Spinal cord (tissue), 10 donors: ENCODE measurements around the gene GIT2. TPM values are rescaled to one million over a fixed set of nuclear protein-coding genes. Genes with fewer than 3 reads are reported as not detected.
"Not testable (repeated sequence)": the region's sequence is repeated elsewhere in the genome, so short reads cannot be mapped to it uniquely, and the experiment has no call there.

ENCODE experiments used
- DNase-seq, 6 donors: peaks; one replicate each; pipeline versions ENCODE4 v3.0.0 to v3.0.0-alpha.2; 2013 to 2015; ENCODE audit warnings: low spot score in 6 of 6, low read depth in 4 of 6
- H3K27ac ChIP-seq: one replicate; pipeline ENCODE4 v1.5.1; 2013; ENCODE audit warnings: low read depth, low read length, control low read depth
- H3K27me3 ChIP-seq: one replicate; pipeline ENCODE4 v1.6.1; 2013; ENCODE audit warnings: low read length; ENCODE audit not compliant: control insufficient read depth, insufficient read depth
- H3K36me3 ChIP-seq: one replicate; pipeline ENCODE4 v1.6.1; 2013; ENCODE audit warnings: low read length; ENCODE audit not compliant: control insufficient read depth, insufficient read depth
- H3K4me1 ChIP-seq: one replicate; pipeline ENCODE4 v1.6.1; 2013; ENCODE audit warnings: low read length; ENCODE audit not compliant: control insufficient read depth, insufficient read depth
- H3K4me3 ChIP-seq: one replicate; pipeline ENCODE4 v1.5.1; 2013; ENCODE audit warnings: low read depth, low read length, control low read depth
- H3K9me3 ChIP-seq: one replicate; pipeline ENCODE4 v1.6.1; 2013; ENCODE audit warnings: low read length; ENCODE audit not compliant: control insufficient read depth, insufficient read depth
- WGBS: methylation state at CpG from one replicate; pipeline ENCODE4 v1.1.5; 2013; ENCODE audit warnings: missing lambda C conversion rate; ENCODE audit not compliant: insufficient coverage; 5-methylcytosine and 5-hydroxymethylcytosine counted together
- polyA plus RNA-seq, 2 donors: library from polyadenylated mRNA; unstranded; fragments of 120-200 nt; gene quantifications; one replicate each; pipeline ENCODE4 v1.2.1, GENCODE V29; 2013; ENCODE audit not compliant: insufficient read length in 2 of 2
- total RNA-seq, 2 donors: library from RNA; depleted of rRNA in 1 of 2; stranded (reverse); fragments of 120-200 nt in 1 of 2; fragments of >200 nt in 1 of 2; gene quantifications; one replicate each; pipeline versions ENCODE4 v1.2.3 to v1.2.4, GENCODE V29; 2013 to 2014
- donor health status: healthy.

Gene GIT2
- total and polyA plus RNA-seq, 4 donors, result 41.5 to 52.8 (median 47.6) TPM

DNA sequence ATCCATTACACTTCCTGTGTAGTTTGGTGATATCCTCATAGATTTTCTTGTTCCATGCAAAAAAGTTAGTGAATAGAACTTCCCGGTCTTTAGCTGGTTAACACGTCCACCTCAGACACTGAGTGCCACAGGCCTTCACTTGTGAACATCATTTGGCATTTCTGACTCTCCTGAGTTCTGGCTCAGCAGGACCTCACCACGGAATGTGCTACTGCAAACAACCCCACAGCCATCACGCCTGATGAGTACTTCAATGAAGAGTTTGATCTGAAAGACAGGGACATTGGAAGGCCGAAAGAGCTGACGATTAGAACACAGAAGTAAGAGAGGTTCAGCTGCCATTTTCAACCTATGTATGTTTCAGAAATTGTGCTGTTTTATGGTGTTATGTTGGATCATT lies 32.2 kb upstream of the GIT2 start:
- Histone ChIP-seq H3K36me3 (peaks cover 31% of the 10 kb centered on the region), H3K4me1 (peaks cover 8% of the 10 kb centered on the region), H3K27ac (no peak overlapping the region), H3K27me3 (no peaks in the 10 kb centered on the region), H3K4me3 (no peak overlapping the region), H3K9me3 (no peaks in the 10 kb centered on the region)
- no peak for DNase-seq
- WGBS, result 70% methylated on average over 2 of the region's 6 CpGs

GRCh38 chr12:110024051-110024450 lies 27.9 kb upstream of the GIT2 start:
- H3K4me1 ChIP-seq, result peaks cover 11% of the 10 kb centered on the region
- peak overlapping the region; percentile 81 for H3K27ac ChIP-seq
- H3K9me3 ChIP-seq, result no peaks in the 10 kb centered on the region
- peak in 1 of 6 donors; percentile 70 for DNase-seq
- H3K36me3 ChIP-seq, result peaks cover 30% of the 10 kb centered on the region
- WGBS, result no CpG with 5 or more reads among the region's 2 CpGs
- no peaks in the 10 kb centered on the region for H3K27me3 ChIP-seq
- H3K4me3 ChIP-seq, result no peak overlapping the region

GRCh38 chr12:110023059-110023980 lies 27.2 kb upstream of the GIT2 start:
- H3K27me3 ChIP-seq, result no peaks in the 10 kb centered on the region
- H3K4me1 ChIP-seq, result peaks cover 11% of the 10 kb centered on the region
- peak in 2 of 6 donors; percentile 28 to 30 for DNase-seq
- no peaks in the 10 kb centered on the region for H3K9me3 ChIP-seq
- no peak overlapping the region for H3K27ac ChIP-seq
- H3K36me3 ChIP-seq, result peaks cover 31% of the 10 kb centered on the region
- H3K4me3 ChIP-seq, result no peak overlapping the region
- WGBS, result 37% methylated on average over 3 of the region's 5 CpGs

GRCh38 chr12:110020956-110021355 lies 24.8 kb upstream of the GIT2 start:
- Histone ChIP-seq H3K27ac (no peak overlapping the region), H3K36me3 (peaks cover 32% of the 10 kb centered on the region)

DNA sequence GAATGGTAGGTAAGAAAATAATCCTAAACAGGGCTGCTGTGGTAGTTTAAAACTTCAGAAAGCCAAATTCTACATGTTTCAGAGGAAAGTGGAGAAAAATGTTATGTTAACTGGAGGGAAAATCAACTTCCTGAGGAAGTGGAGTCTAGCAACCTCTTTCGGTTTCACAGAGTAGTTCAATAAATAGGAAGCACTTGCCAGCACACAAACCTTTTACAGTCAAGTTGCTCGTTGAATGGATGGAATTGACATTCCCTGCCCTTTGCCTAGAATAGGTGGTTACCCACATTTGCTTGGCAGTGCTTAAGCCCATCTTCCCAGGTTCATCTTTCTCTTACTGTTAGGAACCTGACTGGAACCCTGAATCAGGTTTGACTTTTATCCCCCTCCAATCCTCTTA lies 19.0 kb upstream of the GIT2 start:
- 100% methylated on average over 1 of the region's 2 CpGs for WGBS
- no peaks in the 10 kb centered on the region for H3K9me3 ChIP-seq
- H3K27ac ChIP-seq, result no peak overlapping the region
- no peak for DNase-seq
- H3K4me1 ChIP-seq, result no peaks in the 10 kb centered on the region
- H3K4me3 ChIP-seq, result no peak overlapping the region
- H3K36me3 ChIP-seq, result peaks cover 37% of the 10 kb centered on the region
- no peaks in the 10 kb centered on the region for H3K27me3 ChIP-seq

More at GRCh38 chr12:110020956-110021355, 24.8 kb upstream of the GIT2 start:
- H3K9me3 ChIP-seq, result no peaks in the 10 kb centered on the region
- DNase-seq, result no peak
- H3K4me3 ChIP-seq, result no peak overlapping the region
- WGBS, result 83% methylated on average over 4 of the region's 4 CpGs
- no peaks in the 10 kb centered on the region for H3K27me3 ChIP-seq
- H3K4me1 ChIP-seq, result peaks cover 11% of the 10 kb centered on the region

DNA sequence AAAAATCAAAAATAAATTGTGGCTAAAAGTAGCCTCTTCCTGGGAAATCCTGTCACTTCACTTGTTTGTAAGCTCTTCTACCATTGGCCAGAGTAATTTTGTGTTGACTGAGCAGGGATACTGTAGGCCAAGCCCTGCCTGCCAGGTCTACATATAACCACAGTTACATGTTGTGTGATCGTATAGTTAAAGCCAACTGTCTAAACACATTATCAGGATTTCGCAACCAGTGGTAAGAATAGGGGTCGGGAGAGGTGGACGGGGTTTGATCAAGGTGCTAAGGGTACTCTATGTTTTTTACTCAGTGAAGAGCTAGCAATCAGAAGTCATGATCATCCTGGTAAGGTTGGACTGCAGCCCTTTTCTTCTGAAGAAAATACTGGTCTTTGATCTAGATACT lies 16.5 kb upstream of the GIT2 start:
- Histone ChIP-seq H3K36me3 (peaks cover 28% of the 10 kb centered on the region), H3K4me1 (no peaks in the 10 kb centered on the region), H3K27ac (no peak overlapping the region), H3K27me3 (no peaks in the 10 kb centered on the region), H3K4me3 (no peak overlapping the region), H3K9me3 (no peaks in the 10 kb centered on the region)
- 86% methylated on average over 3 of the region's 4 CpGs for WGBS
- DNase-seq, result no peak

- Histone ChIP-seq H3K9me3 (no peaks in the 10 kb centered on the region), H3K36me3 (peaks cover 27% of the 10 kb centered on the region), H3K4me3 (no peak overlapping the region), H3K27ac (no peak overlapping the region), H3K4me1 (no peaks in the 10 kb centered on the region), H3K27me3 (no peaks in the 10 kb centered on the region)
- WGBS, result no CpG with 5 or more reads among the region's 6 CpGs
- DNase-seq, result no peak
These were observed 16.0 kb upstream of the GIT2 start for GRCh38 chr12:110012137-110012536.

GRCh38 chr12:110010853-110011723 lies 14.9 kb upstream of the GIT2 start:
- no peaks in the 10 kb centered on the region for H3K27me3 ChIP-seq
- no peak overlapping the region for H3K27ac ChIP-seq
- peaks cover 23% of the 10 kb centered on the region for H3K36me3 ChIP-seq
- no peak overlapping the region for H3K4me3 ChIP-seq
- 92% methylated on average over 11 of the region's 13 CpGs for WGBS
- no peaks in the 10 kb centered on the region for H3K4me1 ChIP-seq
- no peak for DNase-seq
- H3K9me3 ChIP-seq, result no peaks in the 10 kb centered on the region

- not testable (repeated sequence) for H3K27me3 ChIP-seq, DNase-seq, H3K36me3 ChIP-seq, H3K9me3 ChIP-seq, H3K27ac ChIP-seq, H3K4me3 ChIP-seq, H3K4me1 ChIP-seq
- WGBS, result 100% methylated on average over 9 of the region's 15 CpGs
These were observed 12.7 kb upstream of the GIT2 start for GRCh38 chr12:110008681-110009398.
